Mesothelial cell of epicardium (in vitro differentiated cells): ENCODE measurements around the gene ELP5. TPM values are rescaled to one million over a fixed set of nuclear protein-coding genes. Genes with fewer than 3 reads are reported as not detected.

Experiments used
- DNase-seq, 2 experiments: peaks; one replicate each; pipeline ENCODE4 v3.0.0; 2021; ENCODE audit warnings: low spot score in 2 of 2; ENCODE audit not compliant: unreplicated experiment in 2 of 2
- H3K27ac Mint-ChIP-seq: 2 replicates; pipeline ENCODE4 v1.8.0; 2021; ENCODE audit warnings: mixed read lengths
- H3K27me3 Mint-ChIP-seq: 2 replicates; pipeline ENCODE4 v1.8.0; 2021; ENCODE audit warnings: low read depth, mixed read lengths
- H3K36me3 Mint-ChIP-seq: 2 replicates; pipeline ENCODE4 v1.8.0; 2021; ENCODE audit warnings: mixed read lengths
- H3K4me1 Mint-ChIP-seq: 2 replicates; pipeline ENCODE4 v1.8.0; 2021; ENCODE audit warnings: mixed read lengths
- H3K4me3 Mint-ChIP-seq: 2 replicates; pipeline ENCODE4 v1.8.0; 2021; ENCODE audit warnings: mild to moderate bottlenecking, moderate library complexity, mixed read lengths
- H3K9me3 Mint-ChIP-seq: 2 replicates; pipeline ENCODE4 v1.8.0; 2021; ENCODE audit warnings: mixed read lengths
- total RNA-seq: library from RNA; stranded (reverse); gene quantifications from 3 replicates; pipeline ENCODE4 v1.2.1, GENCODE V29; 2021
- TF ChIP-seq, protein P1 (sequence below): fragments of 200-600 bp; sonication (generic); IDR thresholded peaks from one replicate; pipeline ENCODE4 v1.5.0; 2021; ENCODE audit warnings: antibody characterized with exemption; ENCODE audit not compliant: unreplicated experiment

The ELP5 gene
- total RNA-seq, 1 donor from 2014 or later: 37.9 TPM

GRCh38 chr17:7259555-7259889 is 7.5 kb downstream of the ELP5 start:
- TF ChIP-seq, protein P1, sequence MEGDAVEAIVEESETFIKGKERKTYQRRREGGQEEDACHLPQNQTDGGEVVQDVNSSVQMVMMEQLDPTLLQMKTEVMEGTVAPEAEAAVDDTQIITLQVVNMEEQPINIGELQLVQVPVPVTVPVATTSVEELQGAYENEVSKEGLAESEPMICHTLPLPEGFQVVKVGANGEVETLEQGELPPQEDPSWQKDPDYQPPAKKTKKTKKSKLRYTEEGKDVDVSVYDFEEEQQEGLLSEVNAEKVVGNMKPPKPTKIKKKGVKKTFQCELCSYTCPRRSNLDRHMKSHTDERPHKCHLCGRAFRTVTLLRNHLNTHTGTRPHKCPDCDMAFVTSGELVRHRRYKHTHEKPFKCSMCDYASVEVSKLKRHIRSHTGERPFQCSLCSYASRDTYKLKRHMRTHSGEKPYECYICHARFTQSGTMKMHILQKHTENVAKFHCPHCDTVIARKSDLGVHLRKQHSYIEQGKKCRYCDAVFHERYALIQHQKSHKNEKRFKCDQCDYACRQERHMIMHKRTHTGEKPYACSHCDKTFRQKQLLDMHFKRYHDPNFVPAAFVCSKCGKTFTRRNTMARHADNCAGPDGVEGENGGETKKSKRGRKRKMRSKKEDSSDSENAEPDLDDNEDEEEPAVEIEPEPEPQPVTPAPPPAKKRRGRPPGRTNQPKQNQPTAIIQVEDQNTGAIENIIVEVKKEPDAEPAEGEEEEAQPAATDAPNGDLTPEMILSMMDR: no peak
- Mint-ChIP-seq H3K4me1 (peaks cover 21% of the 10 kb centered on the region), H3K27me3 (peaks cover 33% of the 10 kb centered on the region), H3K9me3 (no peaks in the 10 kb centered on the region), H3K4me3 (no peak overlapping the region), H3K27ac (peak overlapping the region; percentile 22), H3K36me3 (peaks cover 13% of the 10 kb centered on the region)
- no peak for DNase-seq

DNA sequence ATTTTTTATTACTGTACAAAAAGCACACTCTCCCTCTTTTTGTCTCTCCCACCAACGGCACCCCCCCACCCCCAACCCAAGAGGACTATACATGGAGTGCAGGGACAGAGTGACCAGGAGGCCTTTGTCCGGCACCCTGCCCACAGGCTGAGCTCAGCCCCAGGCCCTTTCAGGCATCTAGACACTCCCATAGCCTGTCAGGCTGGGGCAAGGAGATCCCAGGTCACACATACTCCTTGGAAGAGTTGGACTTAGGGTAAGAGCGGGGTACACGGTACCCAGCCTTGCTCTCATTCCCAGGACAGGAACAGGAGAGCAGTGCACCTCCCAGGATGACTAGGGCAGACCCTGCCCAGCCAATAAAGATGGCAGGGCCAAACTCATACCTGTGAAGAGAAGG is 8.1 kb downstream of the ELP5 start:
- H3K9me3 Mint-ChIP-seq: no peaks in the 10 kb centered on the region
- peak overlapping the region; percentile 89 for H3K27ac Mint-ChIP-seq
- peaks cover 35% of the 10 kb centered on the region for H3K27me3 Mint-ChIP-seq
- H3K36me3 Mint-ChIP-seq: peaks cover 8% of the 10 kb centered on the region
- peaks cover 21% of the 10 kb centered on the region for H3K4me1 Mint-ChIP-seq
- DNase-seq: no peak
- TF ChIP-seq, protein P1: no peak
- H3K4me3 Mint-ChIP-seq: peak overlapping the region; percentile 72

- Mint-ChIP-seq H3K4me3 (peak overlapping the region; percentile 72), H3K36me3 (peaks cover 8% of the 10 kb centered on the region), H3K27me3 (peaks cover 35% of the 10 kb centered on the region), H3K9me3 (no peaks in the 10 kb centered on the region), H3K27ac (peak overlapping the region; percentile 89), H3K4me1 (peaks cover 21% of the 10 kb centered on the region)
- DNase-seq: peak in 1 of 2 experiments; percentile 56
- TF ChIP-seq, protein P1: no peak
Observed at GRCh38 chr17:7260651-7261378, 8.8 kb downstream of the ELP5 start.

DNA sequence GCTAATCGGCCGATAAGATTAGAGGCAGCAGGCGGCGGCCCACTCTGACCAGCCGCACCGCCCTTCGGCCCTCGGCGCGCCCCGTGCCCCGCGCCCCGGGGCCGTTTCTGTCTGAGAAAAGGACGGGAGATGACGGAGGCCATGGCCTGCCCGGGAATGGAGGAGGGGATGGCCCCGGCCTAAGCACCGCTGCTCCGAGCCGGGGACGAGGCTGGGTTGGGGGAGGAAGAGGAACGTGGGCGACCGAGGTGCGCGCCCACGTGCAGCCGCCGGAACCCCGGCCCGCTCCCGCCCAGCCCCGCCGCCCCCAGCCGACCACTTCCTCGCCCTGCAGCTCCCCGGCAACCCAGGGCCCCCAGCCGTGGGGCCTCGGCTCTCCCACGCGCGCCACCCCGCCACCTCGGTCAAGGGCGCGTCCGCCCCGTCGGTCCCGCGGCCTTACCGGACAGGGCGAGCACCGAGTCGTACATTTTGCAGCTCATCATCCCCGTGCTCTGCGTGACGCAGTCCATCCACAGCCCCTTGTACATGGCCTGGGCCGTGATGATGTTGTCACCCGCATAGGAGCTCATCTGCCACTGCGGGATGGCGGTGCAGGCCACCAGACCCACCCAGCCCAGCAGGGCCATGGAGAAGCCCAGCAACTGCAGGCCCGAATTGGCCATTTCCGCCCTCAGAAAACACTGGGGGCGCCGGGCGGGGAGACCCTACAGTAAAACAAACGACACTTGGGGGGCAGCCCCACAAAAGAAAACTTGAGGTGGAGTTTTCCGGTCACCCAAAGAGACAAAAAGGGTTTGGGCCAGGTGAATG is 9.6 kb downstream of the ELP5 start:
- H3K4me3 Mint-ChIP-seq: peak overlapping the region; percentile 90
- peak overlapping the region; percentile 97 for H3K27ac Mint-ChIP-seq
- DNase-seq: peak in 1 of 2 experiments; percentile 43
- peaks cover 35% of the 10 kb centered on the region for H3K27me3 Mint-ChIP-seq
- TF ChIP-seq, protein P1: no peak
- H3K36me3 Mint-ChIP-seq: peaks cover 3% of the 10 kb centered on the region
- H3K4me1 Mint-ChIP-seq: peaks cover 21% of the 10 kb centered on the region
- H3K9me3 Mint-ChIP-seq: no peaks in the 10 kb centered on the region

GRCh38 chr17:7262192-7262934 is 10.3 kb downstream of the ELP5 start, which contains the start of gene CLDN7:
TSS of gene CLDN7 (minus strand) at chr17:7262478. CDS start at chr17:7262043, 435 bp downstream.
- peaks cover 21% of the 10 kb centered on the region for H3K4me1 Mint-ChIP-seq
- H3K9me3 Mint-ChIP-seq: no peaks in the 10 kb centered on the region
- peak in 1 of 2 experiments; percentile 49 for DNase-seq
- H3K4me3 Mint-ChIP-seq: peak within 1 kb of the TSS; percentile 90
- peak within 1 kb of the TSS; percentile 97 for H3K27ac Mint-ChIP-seq
- TF ChIP-seq, protein P1: no peak
- no peaks in the 10 kb centered on the region for H3K36me3 Mint-ChIP-seq
- H3K27me3 Mint-ChIP-seq: peaks cover 38% of the 10 kb centered on the region
